GM12875 (cell line): Measurements from ENCODE around the gene MKI67.

ENCODE experiments used
- H3K4me3 ChIP-seq: one replicate; pipeline ENCODE4 v1.5.1; 2011; ENCODE audit warnings: low read depth, low read length, control low read depth
- TF ChIP-seq, protein P1 (sequence below): IDR thresholded peaks from 2 replicates; pipeline ENCODE4 v1.5.1; 2011; ENCODE audit warnings: low read depth, mild to moderate bottlenecking, control low read depth, inconsistent platforms, low read length, moderate library complexity, borderline replicate concordance; ENCODE audit not compliant: insufficient read depth

The MKI67 gene

DNA sequence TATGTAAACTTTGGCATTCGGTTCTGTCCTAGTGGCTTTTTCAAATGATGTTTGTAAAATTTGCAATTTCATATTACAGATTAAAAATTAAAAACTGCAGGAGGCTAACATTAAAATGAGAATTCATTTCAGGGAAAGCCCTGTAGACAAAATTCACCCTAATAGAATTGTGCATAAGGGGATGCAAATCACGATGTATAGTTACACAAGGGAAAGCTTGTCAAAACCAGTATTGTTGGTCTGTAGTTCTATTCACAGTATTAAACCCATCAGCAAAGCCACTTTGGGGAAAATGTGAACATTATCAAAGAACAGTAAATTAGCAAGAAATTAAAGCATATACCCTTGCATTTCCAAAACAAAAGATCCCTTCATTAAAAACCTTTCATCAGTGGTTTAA, 39.9 kb upstream of the MKI67 start:
- no peak overlapping the region for H3K4me3 ChIP-seq
- TF ChIP-seq, protein P1, sequence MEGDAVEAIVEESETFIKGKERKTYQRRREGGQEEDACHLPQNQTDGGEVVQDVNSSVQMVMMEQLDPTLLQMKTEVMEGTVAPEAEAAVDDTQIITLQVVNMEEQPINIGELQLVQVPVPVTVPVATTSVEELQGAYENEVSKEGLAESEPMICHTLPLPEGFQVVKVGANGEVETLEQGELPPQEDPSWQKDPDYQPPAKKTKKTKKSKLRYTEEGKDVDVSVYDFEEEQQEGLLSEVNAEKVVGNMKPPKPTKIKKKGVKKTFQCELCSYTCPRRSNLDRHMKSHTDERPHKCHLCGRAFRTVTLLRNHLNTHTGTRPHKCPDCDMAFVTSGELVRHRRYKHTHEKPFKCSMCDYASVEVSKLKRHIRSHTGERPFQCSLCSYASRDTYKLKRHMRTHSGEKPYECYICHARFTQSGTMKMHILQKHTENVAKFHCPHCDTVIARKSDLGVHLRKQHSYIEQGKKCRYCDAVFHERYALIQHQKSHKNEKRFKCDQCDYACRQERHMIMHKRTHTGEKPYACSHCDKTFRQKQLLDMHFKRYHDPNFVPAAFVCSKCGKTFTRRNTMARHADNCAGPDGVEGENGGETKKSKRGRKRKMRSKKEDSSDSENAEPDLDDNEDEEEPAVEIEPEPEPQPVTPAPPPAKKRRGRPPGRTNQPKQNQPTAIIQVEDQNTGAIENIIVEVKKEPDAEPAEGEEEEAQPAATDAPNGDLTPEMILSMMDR, result no peak

DNA sequence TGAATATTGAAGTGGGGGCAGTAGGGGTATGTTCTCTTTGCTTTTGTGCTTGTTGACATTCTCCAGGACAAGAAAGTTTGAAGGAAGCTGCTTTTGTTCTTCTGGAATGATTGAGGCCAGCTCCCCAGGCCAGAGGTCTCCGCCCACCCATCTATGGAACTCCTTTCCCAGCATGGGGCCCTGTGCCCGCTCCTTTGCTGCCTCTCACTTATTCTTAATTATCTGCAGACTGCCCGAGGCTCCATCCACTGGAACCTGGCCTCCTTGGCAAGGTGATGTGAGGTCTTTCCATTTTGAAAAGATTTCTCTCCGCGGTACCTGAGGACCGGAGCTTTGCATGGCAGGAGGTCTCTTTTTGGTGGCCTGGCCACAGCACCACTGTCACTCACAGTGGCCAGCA, 39.3 kb upstream of the MKI67 start:
- H3K4me3 ChIP-seq, result no peak overlapping the region

GRCh38 chr10:128163701-128164100, 37.5 kb upstream of the MKI67 start:
- TF ChIP-seq, protein P1, result no peak
- no peak overlapping the region for H3K4me3 ChIP-seq

More for the DNA sequence above, 39.3 kb upstream of the MKI67 start:
- TF ChIP-seq, protein P1, result no peak

GRCh38 chr10:128161031-128161430, 34.8 kb upstream of the MKI67 start:
- H3K4me3 ChIP-seq, result no peak overlapping the region
- TF ChIP-seq, protein P1, result no peak

- no peak overlapping the region for H3K4me3 ChIP-seq
- TF ChIP-seq, protein P1, result no peak
These were observed 34.1 kb upstream of the MKI67 start for GRCh38 chr10:128160297-128160711.

DNA sequence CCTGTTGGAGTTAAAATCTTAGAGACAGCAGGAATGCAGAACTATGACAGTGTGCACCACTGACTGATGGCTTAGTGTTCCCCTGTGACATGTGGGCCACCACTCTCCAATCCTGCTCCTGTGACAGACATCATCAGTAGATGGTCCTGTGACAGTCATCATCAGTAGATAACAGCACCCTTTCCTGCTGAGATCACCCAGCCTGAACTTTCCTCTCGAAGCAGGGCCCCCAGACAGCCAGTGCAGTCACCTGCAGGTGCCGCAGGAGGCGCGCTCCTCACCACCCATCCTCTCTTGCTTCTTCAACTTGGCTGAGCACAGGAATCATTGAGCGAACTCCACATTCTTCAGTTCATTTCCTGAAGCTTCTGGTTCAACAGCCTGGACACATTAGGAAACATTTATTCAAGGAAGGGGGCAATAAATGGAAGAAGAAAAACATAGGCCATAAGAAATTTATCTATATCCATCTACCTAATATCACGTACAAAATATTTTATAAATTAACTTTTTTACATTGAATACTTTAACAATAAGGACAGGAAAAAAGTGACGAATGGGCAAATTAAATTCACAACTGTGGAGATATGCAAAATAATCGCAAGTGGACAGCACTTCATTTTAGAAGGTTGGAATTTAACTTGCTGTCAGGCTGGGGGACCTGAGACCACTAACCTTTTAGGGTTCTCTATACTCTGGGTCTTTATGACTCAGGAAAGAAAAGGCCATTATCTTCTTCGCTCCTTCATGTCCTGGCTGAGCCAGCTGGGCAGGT, 32.0 kb upstream of the MKI67 start:
- TF ChIP-seq, protein P1, result no peak
- H3K4me3 ChIP-seq, result no peak overlapping the region

GRCh38 chr10:128156999-128157755, 31.0 kb upstream of the MKI67 start:
- TF ChIP-seq, protein P1, result no peak
- H3K4me3 ChIP-seq, result no peak overlapping the region
